GM12892 (cell line): ENCODE data around the gene IGSF21.

Experiments
- POLR2A ChIP-seq: IDR thresholded peaks from 2 replicates; pipeline ENCODE4 v1.6.1; 2011; ENCODE audit warnings: low read depth, low read length, control low read depth
- POLR2AphosphoS5 ChIP-seq: IDR thresholded peaks from 2 replicates; pipeline ENCODE4 v1.6.1; 2011; ENCODE audit warnings: low read depth, low read length, control low read depth
- TAF1 ChIP-seq: IDR thresholded peaks from 2 replicates; pipeline ENCODE4 v1.6.1; 2011; ENCODE audit warnings: low read depth, mild to moderate bottlenecking, control low read depth, low read length, borderline replicate concordance

- TF ChIP-seq POLR2AphosphoS5 (no peak), POLR2A (no peak), TAF1 (no peak)
Observed at GRCh38 chr1:18415448-18416027, 307.9 kb downstream of the IGSF21 start.
